ENCODE results near the gene LYST.
A peak's percentile ranks its signal among the peaks of the same experiment; 100 is the strongest.
"Not testable (repeated sequence)": the region's sequence is repeated elsewhere in the genome, so short reads cannot be mapped to it uniquely, and the experiment has no call there.

LYST gene

GRCh38 chr1:235652364-235652763, 214.3 kb downstream of the LYST start:
- no peak for DNase-seq (ENCODE audit: low spot score)

- DNase-seq (ENCODE audit: low spot score): no peak
Measured at GRCh38 chr1:235651170-235651806, 215.4 kb downstream of the LYST start.

GRCh38 chr1:235650341-235651169, 216.2 kb downstream of the LYST start:
- DNase-seq (ENCODE audit: low spot score): no peak

GRCh38 chr1:235649368-235650163, 217.1 kb downstream of the LYST start, which contains the start of gene GNG4:
Gene GNG4, minus strand, starts transcription at chr1:235649784. Its CDS starts 65,946 bp downstream, at chr1:235583838.
- DNase-seq (ENCODE audit: low spot score): peak; percentile 37

- peak; percentile 77 for DNase-seq (ENCODE audit: low spot score)
Measured at GRCh38 chr1:235648954-235649367, 217.7 kb downstream of the LYST start.

GRCh38 chr1:235648407-235648907, 218.2 kb downstream of the LYST start:
- DNase-seq (ENCODE audit: low spot score): no peak

- DNase-seq (ENCODE audit: low spot score): not testable (repeated sequence)
Measured at GRCh38 chr1:235647537-235647936, 219.2 kb downstream of the LYST start.

GRCh38 chr1:235646463-235646862, 220.2 kb downstream of the LYST start:
- DNase-seq (ENCODE audit: low spot score): no peak

GRCh38 chr1:235644693-235645305, 221.9 kb downstream of the LYST start:
- DNase-seq (ENCODE audit: low spot score): no peak

- DNase-seq (ENCODE audit: low spot score): no peak
Measured at GRCh38 chr1:235643837-235644692, 222.6 kb downstream of the LYST start.

GRCh38 chr1:235642943-235643371, 223.7 kb downstream of the LYST start:
- DNase-seq (ENCODE audit: low spot score): no peak

- DNase-seq (ENCODE audit: low spot score): no peak
Measured at GRCh38 chr1:235642011-235642942, 224.4 kb downstream of the LYST start.

GRCh38 chr1:235640580-235640979, 226.1 kb downstream of the LYST start:
- no peak for DNase-seq (ENCODE audit: low spot score)

GRCh38 chr1:235639226-235640205, 227.2 kb downstream of the LYST start:
- DNase-seq (ENCODE audit: low spot score): no peak

- not testable (repeated sequence) for DNase-seq (ENCODE audit: low spot score)
Measured at GRCh38 chr1:235638612-235639011, 228.1 kb downstream of the LYST start.

GRCh38 chr1:235637756-235638534, 228.8 kb downstream of the LYST start:
- no peak for DNase-seq (ENCODE audit: low spot score)

GRCh38 chr1:235635938-235636662, 230.6 kb downstream of the LYST start:
- DNase-seq (ENCODE audit: low spot score): no peak

All from hepatic stellate cell (primary cell).